ENCODE results near the gene SRL.

GRCh38 chr16:4280625-4281024 lies 38.7 kb upstream of the SRL start:
- TF ChIP-seq EZH2 (IDR thresholded peaks at IDR 0.05) (no peak), POLR2AphosphoS5 (IDR thresholded peaks at IDR 0.05; ENCODE audit: borderline replicate concordance, low read depth, low read length) (no peak), FOXP2 (optimal IDR thresholded peaks at IDR 0.05; ENCODE audit: control extremely low read depth, extremely low read length, insufficient read depth) (no peak)
